HG03045 (cell line): ENCODE measurements around the gene HMCN2.

Experiments used
- ATAC-seq: cut with Tn5 transposase; IDR thresholded peaks from one replicate; pipeline ENCODE4 v1.9.1; 2021; ENCODE audit warnings: mild to moderate bottlenecking, moderate library complexity; ENCODE audit not compliant: unreplicated experiment

Gene HMCN2

GRCh38 chr9:130409246-130409645 lies 143.7 kb downstream of the HMCN2 start:
- ATAC-seq = no peak

GRCh38 chr9:130410443-130410842 lies 144.9 kb downstream of the HMCN2 start:
- no peak for ATAC-seq

GRCh38 chr9:130411566-130411915 lies 146.0 kb downstream of the HMCN2 start:
- ATAC-seq = no peak

GRCh38 chr9:130414081-130414731 lies 148.6 kb downstream of the HMCN2 start:
- no peak for ATAC-seq

- ATAC-seq = no peak
Measured at GRCh38 chr9:130414910-130415746, 149.6 kb downstream of the HMCN2 start.

- ATAC-seq = no peak
Measured at GRCh38 chr9:130417602-130418001, 152.0 kb downstream of the HMCN2 start.

GRCh38 chr9:130418776-130419175 lies 153.2 kb downstream of the HMCN2 start:
- no peak for ATAC-seq

GRCh38 chr9:130419521-130420035 lies 154.0 kb downstream of the HMCN2 start:
- no peak for ATAC-seq

GRCh38 chr9:130421154-130421801 lies 155.7 kb downstream of the HMCN2 start:
- ATAC-seq = no peak

GRCh38 chr9:130421802-130422276 lies 156.3 kb downstream of the HMCN2 start:
- ATAC-seq = no peak

- no peak for ATAC-seq
Measured at GRCh38 chr9:130422546-130422945, 157.0 kb downstream of the HMCN2 start.

- ATAC-seq = no peak
Measured at GRCh38 chr9:130423272-130423671, 157.7 kb downstream of the HMCN2 start.

GRCh38 chr9:130424595-130425454 lies 159.3 kb downstream of the HMCN2 start:
- no peak for ATAC-seq

GRCh38 chr9:130425741-130426466 lies 160.3 kb downstream of the HMCN2 start:
- no peak for ATAC-seq

- no peak for ATAC-seq
Measured at GRCh38 chr9:130426467-130426773, 160.9 kb downstream of the HMCN2 start.

GRCh38 chr9:130426883-130427282 lies 161.3 kb downstream of the HMCN2 start:
- ATAC-seq = no peak

GRCh38 chr9:130427326-130427725 lies 161.8 kb downstream of the HMCN2 start:
- ATAC-seq = no peak

- no peak for ATAC-seq
Measured at GRCh38 chr9:130428086-130428665, 162.6 kb downstream of the HMCN2 start.

GRCh38 chr9:130429381-130429780 lies 163.8 kb downstream of the HMCN2 start:
- no peak for ATAC-seq

GRCh38 chr9:130429831-130430230 lies 164.3 kb downstream of the HMCN2 start:
- ATAC-seq = no peak
